K562 (cell line): ENCODE measurements around the gene KRI1.

Experiments
- ATF4 ChIP-seq: fragments of 450-650 bp; formaldehyde crosslinking; IDR thresholded peaks from 2 replicates; pipeline ENCODE4 v1.4.0; 2022; ENCODE audit warnings: mild to moderate bottlenecking, moderate library complexity
- CEBPB ChIP-seq: fragments of 450-650 bp; IDR thresholded peaks from 2 replicates; pipeline ENCODE4 v1.6.1; 2016; ENCODE audit warnings: missing genetic modification characterization, missing compliant biosample characterization
- DMBX1 ChIP-seq: fragments of 250-450 bp; sonication (Bioruptor Pico); IDR thresholded peaks from 2 replicates; pipeline ENCODE4 v1.8.0; 2022; ENCODE audit warnings: inconsistent platforms, mild to moderate bottlenecking, moderate library complexity, borderline replicate concordance
- EHMT2 ChIP-seq: fragments of 450-650 bp; IDR thresholded peaks from 2 replicates; pipeline ENCODE4 v1.6.1; 2018; ENCODE audit warnings: antibody characterized with exemption
- FOXJ3 ChIP-seq: sonication (generic); formaldehyde crosslinking; IDR thresholded peaks from 2 replicates; pipeline ENCODE4 v1.4.0; 2020; ENCODE audit warnings: mild to moderate bottlenecking, missing genetic modification reagents
- NR2F6 ChIP-seq: fragments of 450-650 bp; formaldehyde crosslinking; IDR thresholded peaks from 2 replicates; pipeline ENCODE4 v1.4.0; 2020; ENCODE audit warnings: mild to moderate bottlenecking
- POLR2A ChIP-seq: fragments of 450-650 bp; conservative IDR thresholded peaks from 2 replicates; pipeline ENCODE4 v1.6.1; 2016
- PTTG1 ChIP-seq: fragments of 450-650 bp; IDR thresholded peaks from 2 replicates; pipeline ENCODE4 v1.6.1; 2016; ENCODE audit warnings: low read depth, mild to moderate bottlenecking, missing genetic modification characterization, missing compliant biosample characterization
- TARDBP ChIP-seq: fragments of 450-650 bp; IDR thresholded peaks from 2 replicates; pipeline ENCODE4 v1.6.1; 2016
- ZBTB7A ChIP-seq: IDR thresholded peaks from 2 replicates; pipeline ENCODE4 v1.6.1; 2011; ENCODE audit warnings: low read depth, mild to moderate bottlenecking, low read length, moderate library complexity, borderline replicate concordance; ENCODE audit not compliant: control insufficient read depth
- ZEB2 ChIP-seq: fragments of 450-650 bp; IDR thresholded peaks from 2 replicates; pipeline ENCODE4 v1.6.1; 2016
- ZNF224 ChIP-seq: sonication (generic); formaldehyde crosslinking; IDR thresholded peaks from 2 replicates; pipeline ENCODE4 v1.8.0; 2022; ENCODE audit warnings: mild to moderate bottlenecking, missing genetic modification reagents
- TF ChIP-seq, protein P1 (sequence below), 2 experiments: fragments of 250-450 bp in 1 of 2; fragments of 450-650 bp in 1 of 2; sonication (Bioruptor Pico) in 1 of 2; IDR thresholded peaks; 2 replicates each; pipeline versions ENCODE4 v1.6.1 to v1.8.0; 2016 to 2021; ENCODE audit warnings: mild to moderate bottlenecking in 2 of 2, moderate library complexity in 2 of 2, missing compliant biosample characterization in 1 of 2, missing genetic modification characterization in 1 of 2

DNA sequence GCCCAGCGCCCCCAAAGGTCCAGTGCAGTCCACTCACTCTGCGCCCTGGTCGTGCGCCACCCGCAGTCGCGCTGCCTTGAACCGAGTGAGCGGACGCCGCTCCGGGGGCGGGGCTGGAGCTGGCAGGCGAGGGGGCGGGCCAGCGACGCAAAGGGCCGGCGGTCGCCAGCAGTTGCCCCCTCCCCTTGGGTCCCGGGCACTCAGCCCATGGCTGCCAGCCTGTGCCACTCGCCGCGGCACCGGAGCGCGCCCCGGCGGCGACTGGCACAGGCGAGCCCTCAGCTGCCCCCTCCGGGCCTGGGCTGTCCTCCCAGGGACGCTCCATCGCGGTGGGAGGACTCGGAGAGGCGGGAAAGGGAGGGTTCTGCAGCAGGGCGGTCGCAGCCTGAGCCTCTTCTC, 48.5 kb downstream of the KRI1 start, which contains the start of gene S1PR5:
- TF ChIP-seq ZNF224 (CRISPR knock-in tag) (no peak), TARDBP (no peak), ATF4 (no peak), ZEB2 (no peak), CEBPB (tag) (no peak), EHMT2 (no peak), PTTG1 (tag) (no peak), NR2F6 (CRISPR knock-in tag) (no peak), ZBTB7A (no peak), FOXJ3 (no peak), POLR2A (no peak), DMBX1 (CRISPR knock-in tag) (no peak)
- TF ChIP-seq, protein P1, sequence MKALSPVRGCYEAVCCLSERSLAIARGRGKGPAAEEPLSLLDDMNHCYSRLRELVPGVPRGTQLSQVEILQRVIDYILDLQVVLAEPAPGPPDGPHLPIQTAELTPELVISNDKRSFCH (CRISPR knock-in tag; IDR thresholded peaks at IDR 0.05) = no peak
- TF ChIP-seq, protein P1 (tag; IDR thresholded peaks at IDR 0.05) = no peak
